ENCODE data around the gene CPNE7.
"Not testable (repeated sequence)": the region's sequence is repeated elsewhere in the genome, so short reads cannot be mapped to it uniquely, and the experiment has no call there.

CPNE7 gene

DNA sequence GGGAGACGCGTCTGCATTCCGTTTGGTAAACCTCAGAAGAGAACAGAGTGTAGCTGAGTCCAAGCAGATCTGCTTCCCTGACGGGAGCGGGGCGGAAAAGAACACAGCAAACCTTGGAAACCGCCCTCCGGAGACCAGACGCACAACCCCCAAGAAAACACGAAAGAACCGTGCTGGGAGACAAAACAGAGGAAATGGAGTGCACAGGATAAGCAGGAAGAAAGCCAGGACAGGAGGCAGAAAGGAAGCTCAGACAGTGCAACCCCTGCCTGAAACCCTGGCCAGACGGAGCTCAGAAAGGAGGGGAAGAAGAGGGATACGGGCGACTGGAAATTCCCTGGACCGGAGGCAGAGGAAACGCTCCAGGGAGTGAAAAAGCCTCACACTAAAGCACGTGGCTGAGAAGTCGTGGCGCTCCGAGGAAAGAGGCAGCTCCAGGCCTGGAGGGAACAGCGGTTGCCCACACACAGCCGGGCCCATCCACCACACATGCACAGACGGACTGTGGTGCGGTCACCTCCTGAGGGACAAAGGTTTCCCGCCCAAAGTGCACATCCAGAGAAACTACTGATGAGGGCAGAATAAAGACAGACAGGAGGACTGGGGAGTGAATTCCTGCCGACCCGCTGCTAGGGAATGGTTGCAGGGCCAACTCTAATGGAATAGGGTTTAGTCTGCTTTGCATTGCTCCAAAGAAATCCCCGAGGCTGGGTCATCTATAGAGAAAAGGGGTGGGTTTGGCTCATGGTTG, 48.1 kb downstream of the CPNE7 start:
- DNase-seq (ENCODE audit: low read depth in 2 of 2), result no peak

DNA sequence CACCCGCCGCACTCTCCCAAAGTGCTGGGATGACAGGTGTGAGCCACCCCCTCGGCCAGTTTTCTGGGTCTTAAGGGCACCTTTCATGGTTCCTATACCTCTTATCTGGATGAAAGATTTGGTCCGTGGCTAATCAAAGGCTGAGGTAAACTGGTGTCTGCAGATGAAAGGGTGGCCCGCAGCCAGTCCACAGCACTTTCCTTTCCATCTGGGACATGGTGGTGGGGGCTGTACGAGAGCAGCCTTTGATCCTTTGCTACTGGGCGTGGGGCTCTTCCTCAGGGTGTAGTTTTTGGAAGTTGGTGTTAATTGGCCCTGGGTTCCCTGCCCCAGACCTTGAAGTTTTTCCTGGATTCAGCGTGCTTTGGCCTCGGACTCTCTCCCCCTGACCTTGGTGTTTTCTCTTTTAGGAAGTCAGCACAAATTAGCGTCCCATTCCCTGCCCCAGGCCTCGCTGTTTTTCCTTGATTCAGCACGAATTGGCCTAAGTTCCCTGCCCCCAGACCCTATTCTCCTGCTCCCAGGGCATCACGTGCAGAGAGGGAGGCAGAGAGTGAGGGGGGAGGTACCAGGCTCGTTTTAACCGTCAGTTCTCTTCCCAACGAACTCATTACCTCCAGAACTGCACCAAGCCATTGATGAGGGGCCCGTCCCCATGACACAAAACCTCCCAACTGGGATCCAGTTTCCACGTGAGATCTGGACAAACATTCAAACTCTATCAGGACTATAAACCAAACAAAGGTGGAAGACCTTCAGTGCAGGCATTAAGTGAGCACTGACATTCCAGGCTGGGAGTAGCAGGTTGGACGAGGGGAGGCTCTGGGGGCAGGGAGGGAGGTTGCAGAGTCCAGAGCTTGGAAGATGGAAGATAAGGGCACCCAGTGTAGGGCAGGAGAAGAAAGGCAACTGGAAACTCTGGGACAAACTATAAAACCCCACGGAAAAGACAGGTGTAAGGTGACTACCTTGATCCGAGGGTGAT, 49.5 kb downstream of the CPNE7 start:
- DNase-seq (ENCODE audit: low read depth in 2 of 2), result no peak

DNA sequence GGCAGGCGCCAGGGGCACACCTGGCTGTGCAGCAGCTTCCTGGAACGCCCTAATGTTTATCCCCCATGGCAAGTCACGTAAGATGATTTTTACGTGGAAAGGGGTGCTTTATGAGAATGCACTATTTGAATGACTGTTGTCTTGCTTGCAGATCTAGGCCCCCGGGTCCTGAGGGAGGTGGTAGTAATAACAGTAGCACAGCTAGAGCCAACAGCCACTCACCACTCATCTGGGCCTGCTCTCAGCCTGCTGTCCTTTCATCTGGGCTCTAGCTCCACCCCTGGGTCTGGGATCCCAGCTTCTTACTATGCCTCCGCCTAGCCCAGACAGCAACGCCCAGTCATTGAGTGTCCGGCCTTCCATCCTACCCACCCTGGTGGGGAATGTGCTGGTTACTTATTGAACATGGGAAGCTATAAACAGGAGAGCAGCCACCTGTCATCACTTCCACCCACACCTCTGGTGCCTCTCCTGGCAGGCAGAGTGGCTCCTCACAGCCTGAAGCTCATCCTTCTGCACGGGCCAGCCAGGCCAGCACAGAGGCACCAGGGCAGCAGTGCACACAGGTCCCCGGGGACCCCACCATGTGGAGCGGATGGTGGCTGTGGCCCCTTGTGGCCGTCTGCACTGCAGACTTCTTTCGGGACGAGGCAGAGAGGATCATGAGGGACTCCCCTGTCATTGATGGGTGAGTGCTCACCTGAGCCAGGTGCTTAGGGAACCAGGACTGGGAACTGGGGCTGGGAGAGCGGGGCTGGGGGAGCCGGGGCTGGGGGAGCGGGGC, 54.5 kb downstream of the CPNE7 start:
- DNase-seq (ENCODE audit: low read depth in 2 of 2), result no peak

DNA sequence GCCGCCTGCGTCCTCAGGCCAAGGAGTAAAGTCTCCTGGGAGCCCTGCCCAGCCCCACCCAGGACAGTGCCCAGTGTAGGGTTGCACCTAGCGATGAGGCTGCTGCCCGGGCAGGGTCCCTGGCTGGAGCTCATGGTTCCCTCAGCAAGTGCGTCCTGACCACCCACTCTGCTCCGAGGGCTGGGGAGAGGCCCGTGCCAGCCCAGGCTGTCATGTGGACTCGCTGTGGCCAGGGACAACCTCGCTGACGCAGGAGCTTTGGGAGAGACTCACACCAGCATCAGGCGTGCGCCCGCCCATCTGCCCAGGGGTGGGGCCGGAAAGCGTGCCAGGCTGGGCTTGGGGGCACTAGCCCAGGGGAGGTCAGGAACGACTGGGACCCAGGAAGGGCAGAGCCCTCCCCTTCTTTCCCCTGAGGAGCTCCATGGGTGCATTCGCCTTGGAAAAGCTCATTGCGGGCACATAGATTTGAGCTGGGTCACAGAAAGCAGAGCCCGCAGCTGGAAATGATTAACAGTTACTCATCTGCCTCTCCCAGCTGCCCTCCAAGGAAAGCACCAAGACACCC, 57.6 kb downstream of the CPNE7 start:
- no peak for DNase-seq (ENCODE audit: low read depth in 2 of 2)

DNA sequence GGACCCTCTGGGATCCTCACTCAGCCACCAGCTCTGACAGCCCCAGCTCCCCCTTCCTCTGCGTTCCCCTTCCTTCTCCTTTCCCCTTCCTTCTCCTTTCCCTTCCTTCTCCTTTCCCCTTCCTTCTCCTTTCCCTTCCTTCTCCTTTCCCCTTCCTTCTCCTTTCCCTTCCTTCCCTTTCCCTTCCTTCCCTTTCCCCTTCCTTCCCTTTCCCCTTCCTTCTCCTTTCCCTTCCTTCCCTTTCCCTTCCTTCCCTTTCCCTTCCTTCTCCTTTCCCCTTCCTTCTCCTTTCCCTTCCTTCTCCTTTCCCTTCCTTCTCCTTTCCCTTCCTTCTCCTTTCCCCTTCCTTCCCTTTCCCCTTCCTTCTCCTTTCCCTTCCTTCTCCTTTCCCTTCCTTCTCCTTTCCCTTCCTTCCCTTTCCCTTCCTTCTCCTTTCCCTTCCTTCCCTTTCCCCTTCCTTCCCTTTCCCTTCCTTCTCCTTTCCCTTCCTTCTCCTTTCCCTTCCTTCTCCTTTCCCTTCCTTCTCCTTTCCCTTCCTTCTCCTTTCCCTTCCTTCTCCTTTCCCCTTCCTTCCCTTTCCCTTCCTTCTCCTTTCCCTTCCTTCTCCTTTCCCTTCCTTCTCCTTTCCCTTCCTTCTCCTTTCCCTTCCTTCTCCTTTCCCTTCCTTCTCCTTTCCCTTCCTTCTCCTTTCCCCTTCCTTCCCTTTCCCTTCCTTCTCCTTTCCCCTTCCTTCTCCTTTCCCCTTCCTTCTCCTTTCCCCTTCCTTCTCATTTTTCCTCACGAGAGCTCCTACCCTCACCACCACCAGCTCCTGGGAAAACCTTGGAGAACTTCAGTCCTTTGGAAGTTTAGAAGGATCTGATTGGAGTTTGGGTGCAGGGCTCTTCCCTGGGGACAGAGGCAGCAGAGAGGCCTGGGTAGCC, 59.2 kb downstream of the CPNE7 start:
- not testable (repeated sequence) for DNase-seq (ENCODE audit: low read depth in 2 of 2)

DNA sequence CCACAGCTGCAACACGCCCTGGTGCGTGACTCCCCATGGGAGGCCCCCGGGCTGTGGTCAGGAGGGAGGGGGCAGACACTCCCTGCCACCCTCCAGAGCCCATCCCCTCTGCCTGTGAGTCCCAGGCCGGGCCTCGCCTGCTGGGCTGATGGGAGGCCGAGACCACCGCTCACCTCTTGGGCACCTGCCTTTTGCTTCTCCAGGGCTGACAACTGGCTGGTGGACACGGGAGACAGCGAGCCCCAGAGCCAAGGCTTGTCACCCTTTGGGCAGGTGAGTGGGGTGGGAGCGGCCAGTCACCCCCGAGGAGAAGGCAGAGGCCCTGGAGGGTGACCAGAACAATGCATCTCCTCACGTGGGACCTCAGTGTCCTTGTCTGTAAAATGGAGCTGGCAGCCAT, 61.1 kb downstream of the CPNE7 start:
- no peak for DNase-seq (ENCODE audit: low read depth in 2 of 2)

DNA sequence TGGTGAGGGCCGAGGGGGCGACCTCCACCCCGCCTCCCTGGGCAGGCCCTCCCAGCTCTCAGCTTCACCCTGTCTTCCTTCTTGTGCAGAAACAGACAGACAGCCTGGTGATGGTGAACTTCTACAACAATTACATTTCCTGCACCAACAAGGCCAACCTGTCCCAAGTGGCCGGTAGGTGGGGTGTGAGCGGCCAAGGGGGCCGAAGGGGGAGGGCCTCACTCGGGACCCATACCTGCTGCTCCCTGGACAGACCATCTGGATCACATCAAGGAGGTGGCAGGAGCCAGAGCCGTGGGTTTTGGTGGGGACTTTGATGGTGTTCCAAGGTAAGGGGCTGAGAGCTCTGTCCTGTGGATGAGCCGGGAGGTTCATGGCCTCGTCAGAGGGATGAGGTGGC, 61.8 kb downstream of the CPNE7 start:
- DNase-seq (ENCODE audit: low read depth in 2 of 2), result no peak

DNA sequence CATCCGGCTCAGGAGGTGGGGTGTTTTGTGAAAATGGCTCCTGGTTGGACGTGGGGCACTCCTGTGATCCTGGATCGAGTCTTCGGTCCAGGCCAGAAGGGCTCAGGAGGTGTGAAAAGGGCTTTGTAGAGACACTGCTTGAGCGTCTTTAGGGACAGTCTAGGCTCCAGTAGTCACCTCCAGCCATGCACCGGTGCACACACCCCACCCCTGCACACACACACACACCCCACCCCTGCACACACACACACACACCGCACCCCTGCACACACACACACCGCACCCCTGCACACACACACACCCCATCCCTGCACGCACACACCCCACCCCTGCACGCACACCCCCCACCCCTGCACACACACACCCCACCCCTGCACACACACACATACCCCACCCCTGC, 62.9 kb downstream of the CPNE7 start:
- no peak for DNase-seq (ENCODE audit: low read depth in 2 of 2)

DNA sequence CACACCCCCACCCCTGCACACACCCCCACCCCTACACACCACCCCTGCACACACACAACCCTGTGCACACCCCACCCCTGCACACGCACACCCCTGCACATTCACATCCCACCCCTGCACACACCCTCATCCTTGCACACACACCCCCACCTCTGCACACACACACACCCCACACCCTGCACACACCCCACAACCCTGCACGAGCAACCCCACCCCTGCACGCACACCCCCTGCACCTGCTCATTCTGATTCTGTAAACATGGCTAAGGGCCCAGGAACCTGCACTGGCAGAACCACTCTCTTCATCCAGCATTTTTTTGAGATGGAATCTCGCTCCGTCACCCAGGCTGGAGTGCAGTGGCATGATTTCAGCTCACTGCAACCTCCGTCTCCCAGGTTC, 63.8 kb downstream of the CPNE7 start:
- no peak for DNase-seq (ENCODE audit: low read depth in 2 of 2)

DNA sequence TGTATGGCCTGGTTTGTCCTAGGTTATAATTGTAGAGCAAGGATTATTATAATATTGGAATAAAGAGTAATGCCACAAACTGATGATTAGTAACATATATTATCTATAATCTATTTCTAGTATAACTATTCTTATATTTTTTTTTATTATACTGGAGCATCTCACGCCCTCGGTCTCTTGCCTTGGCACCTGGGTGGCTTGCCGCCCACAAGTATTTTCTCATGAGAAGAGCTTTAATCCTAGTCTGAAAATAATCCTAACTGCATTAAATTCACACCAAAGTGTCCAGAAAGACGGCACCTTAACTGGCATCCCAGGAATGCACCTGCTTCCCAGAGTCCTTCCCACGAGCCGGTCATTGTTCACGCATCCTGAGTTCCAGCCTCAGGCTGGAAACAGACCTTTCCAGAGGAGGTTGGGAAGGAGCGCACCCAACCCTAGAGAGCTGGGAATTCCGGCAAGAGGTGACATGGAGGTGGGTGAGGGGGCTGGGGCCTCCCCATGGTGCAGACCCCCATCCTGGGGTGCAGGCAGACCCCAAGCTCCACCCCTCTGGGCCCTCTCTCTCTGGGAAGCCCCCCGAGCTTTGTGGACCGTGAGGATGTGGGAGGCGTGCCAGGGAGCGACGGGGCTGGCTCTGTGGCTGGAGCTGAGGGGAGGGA, 66.0 kb downstream of the CPNE7 start:
- DNase-seq (ENCODE audit: low read depth in 2 of 2), result no peak

DNA sequence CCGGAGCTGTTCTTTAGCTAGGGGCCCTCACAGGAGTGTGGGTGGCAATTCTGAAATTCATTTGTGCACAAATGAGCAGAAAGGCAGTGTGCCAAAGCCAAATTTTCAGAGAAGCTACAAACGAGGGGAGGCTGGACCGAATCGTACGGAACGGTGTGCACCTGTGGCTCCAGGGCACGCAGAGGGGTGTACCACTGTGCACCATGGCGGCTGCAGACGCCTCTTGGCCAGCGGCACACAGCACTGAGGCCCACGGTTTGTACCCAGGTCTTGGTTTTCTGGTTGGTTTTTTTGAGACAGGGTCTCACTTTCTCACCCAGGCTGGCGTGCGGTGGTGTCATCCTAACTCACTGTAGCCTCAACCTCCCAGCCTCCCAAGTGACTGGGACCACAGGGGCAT, 67.0 kb downstream of the CPNE7 start:
- DNase-seq (ENCODE audit: low read depth in 2 of 2), result no peak

DNA sequence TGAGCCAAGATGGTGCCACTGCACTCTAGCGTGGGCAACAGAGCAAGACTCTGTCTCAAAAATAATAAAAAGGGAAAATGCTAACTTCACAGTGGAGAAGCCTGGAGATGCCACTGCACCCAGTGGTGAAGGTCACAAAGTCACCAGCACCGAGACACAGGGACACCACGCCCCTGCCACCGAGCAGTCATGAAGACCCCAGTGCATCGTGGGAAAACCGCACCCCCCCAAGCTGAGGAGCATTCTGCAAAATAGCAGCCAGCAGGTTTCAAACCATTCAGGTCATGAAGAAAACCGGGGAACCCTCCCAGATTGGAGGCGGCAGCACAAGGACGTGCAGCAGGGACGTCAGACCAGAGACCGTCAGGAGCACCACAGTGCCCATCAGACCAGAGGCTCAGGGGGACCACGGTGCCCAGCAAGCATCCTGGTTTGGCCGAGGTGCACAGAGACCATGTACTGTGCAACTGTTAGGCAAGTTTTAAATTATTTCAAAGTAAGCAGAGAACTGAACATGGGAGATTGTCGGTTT, 68.3 kb downstream of the CPNE7 start:
- DNase-seq (ENCODE audit: low read depth in 2 of 2), result no peak

DNA sequence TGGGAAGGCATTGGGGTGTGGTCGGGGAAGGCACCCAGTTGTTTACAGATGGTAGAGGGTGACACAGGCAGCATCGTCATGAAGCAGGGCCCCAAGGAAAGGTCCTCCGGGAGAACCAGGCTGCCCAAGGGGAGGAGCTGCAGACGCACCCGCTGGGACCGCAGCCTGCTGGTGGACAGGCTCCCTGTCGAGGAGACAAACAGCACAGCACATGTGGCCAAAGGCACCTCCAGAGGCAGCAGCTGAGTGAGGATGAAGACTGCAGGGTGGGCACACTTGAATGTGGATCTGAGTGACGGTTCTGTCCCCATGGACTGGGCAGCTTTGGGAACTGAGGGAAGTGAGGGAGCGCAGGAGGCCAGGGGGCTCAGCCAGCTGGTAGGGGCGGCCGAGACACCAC, 69.6 kb downstream of the CPNE7 start:
- DNase-seq (ENCODE audit: low read depth in 2 of 2), result no peak

DNA sequence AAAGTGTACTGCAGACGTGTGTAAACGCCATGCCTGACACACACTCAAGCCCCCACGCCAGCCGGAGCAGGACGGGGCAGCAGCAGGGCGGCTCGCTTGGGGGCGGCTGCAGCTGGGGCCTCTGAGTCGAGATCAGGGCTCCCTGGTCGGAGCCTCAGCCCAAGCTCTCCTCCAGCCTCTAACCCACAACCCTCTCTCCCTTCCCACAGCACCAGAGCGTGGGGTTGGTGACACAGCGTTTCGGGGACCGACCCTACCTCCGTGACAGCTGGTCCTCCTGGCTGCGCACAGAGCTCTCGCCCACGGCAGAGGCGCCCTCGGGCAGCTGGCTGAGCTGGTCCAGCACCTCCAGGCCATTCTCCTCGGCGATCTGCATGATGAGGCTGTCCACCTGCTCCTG, 70.7 kb downstream of the CPNE7 start:
- DNase-seq (ENCODE audit: low read depth in 2 of 2), result no peak

Data from stimulated activated CD8-positive, alpha-beta memory T cell treated with anti-CD3 and anti-CD28 coated beads, Interleukin-2, amount 100 ng/mL, for 48 hours (primary cell).